Left ventricle myocardium inferior (tissue), 1 donor: ENCODE data around the gene PRELP. TPM values are rescaled to one million over a fixed set of nuclear protein-coding genes. Genes with fewer than 3 reads are reported as not detected.

ENCODE experiments used
- DNase-seq: peaks from one replicate; pipeline ENCODE4 v3.0.0-alpha.2; 2020
- H3K27ac ChIP-seq: fragments of 200-600 bp; replicated peaks from 2 replicates; pipeline ENCODE4 v1.8.0; 2021
- H3K27me3 ChIP-seq: fragments of 200-600 bp; 2 replicates; pipeline ENCODE4 v1.8.0; 2021; ENCODE audit warnings: low read depth
- H3K36me3 ChIP-seq: fragments of 200-600 bp; 2 replicates; pipeline ENCODE4 v1.8.0; 2021
- H3K4me1 ChIP-seq: fragments of 200-600 bp; 2 replicates; pipeline ENCODE4 v1.8.0; 2021
- H3K4me3 ChIP-seq: fragments of 200-600 bp; 2 replicates; pipeline ENCODE4 v1.8.0; 2021; ENCODE audit warnings: mild to moderate bottlenecking, moderate library complexity
- H3K9me3 ChIP-seq: fragments of 200-600 bp; replicated peaks from 2 replicates; pipeline ENCODE4 v1.8.0; 2021
- intact Hi-C: fragments of 100-400 bp; cut with micrococcal nuclease; formaldehyde crosslinking; loops from one replicate; pipeline ENCODE4 v1.11.0; 2022
- total RNA-seq: library from RNA; stranded (reverse); fragmentation: NEBNext Ultra II Directional; extraction: Animal tissue kit (Norgen Biotek cat#: 25700); gene quantifications from one replicate; pipeline ENCODE4 v1.2.1, GENCODE V29; 2021
- TF ChIP-seq, protein P1 (sequence below): fragments of 200-600 bp; IDR thresholded peaks from 2 replicates; pipeline ENCODE4 v1.8.0; 2021; ENCODE audit warnings: antibody characterized with exemption, mild to moderate bottlenecking, borderline replicate concordance
- donor health status: DM: no; HTN: yes; CAD: no; lungs with severe emphysema.

The PRELP gene
- total RNA-seq, 1 donor from 2014 or later, result 22.5 TPM

GRCh38 chr1:203511513-203511912 is 35.9 kb downstream of the PRELP start:
- H3K27me3 ChIP-seq, result no peaks in the 10 kb centered on the region
- no peaks in the 10 kb centered on the region for H3K9me3 ChIP-seq
- intact Hi-C loops, result no loop called here
- no peak overlapping the region for H3K4me3 ChIP-seq
- TF ChIP-seq, protein P1, sequence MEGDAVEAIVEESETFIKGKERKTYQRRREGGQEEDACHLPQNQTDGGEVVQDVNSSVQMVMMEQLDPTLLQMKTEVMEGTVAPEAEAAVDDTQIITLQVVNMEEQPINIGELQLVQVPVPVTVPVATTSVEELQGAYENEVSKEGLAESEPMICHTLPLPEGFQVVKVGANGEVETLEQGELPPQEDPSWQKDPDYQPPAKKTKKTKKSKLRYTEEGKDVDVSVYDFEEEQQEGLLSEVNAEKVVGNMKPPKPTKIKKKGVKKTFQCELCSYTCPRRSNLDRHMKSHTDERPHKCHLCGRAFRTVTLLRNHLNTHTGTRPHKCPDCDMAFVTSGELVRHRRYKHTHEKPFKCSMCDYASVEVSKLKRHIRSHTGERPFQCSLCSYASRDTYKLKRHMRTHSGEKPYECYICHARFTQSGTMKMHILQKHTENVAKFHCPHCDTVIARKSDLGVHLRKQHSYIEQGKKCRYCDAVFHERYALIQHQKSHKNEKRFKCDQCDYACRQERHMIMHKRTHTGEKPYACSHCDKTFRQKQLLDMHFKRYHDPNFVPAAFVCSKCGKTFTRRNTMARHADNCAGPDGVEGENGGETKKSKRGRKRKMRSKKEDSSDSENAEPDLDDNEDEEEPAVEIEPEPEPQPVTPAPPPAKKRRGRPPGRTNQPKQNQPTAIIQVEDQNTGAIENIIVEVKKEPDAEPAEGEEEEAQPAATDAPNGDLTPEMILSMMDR, result no peak
- no peaks in the 10 kb centered on the region for H3K36me3 ChIP-seq
- DNase-seq, result no peak
- peaks cover 79% of the 10 kb centered on the region for H3K4me1 ChIP-seq
- H3K27ac ChIP-seq, result peak overlapping the region; percentile 87

DNA sequence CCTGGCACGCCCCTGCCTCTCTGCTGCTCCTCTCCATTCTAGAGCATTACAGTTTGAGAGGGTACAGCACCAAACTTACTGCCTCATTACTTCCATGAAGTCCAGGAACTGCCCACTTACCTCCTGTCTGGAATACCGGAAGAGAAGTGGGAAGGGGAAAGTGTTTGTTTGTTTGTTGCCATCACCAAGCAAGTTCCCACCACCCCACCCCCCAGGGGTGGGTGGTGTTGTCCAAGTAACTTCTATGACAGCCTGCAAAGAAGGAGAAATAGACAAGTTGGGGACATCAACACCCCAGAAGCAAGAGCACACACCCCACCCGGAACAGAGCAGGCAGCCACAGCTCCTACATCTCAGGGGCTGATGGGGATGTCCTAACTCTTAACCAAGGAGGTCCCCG is 36.3 kb downstream of the PRELP start:
- intact Hi-C loops, result no loop called here
- Histone ChIP-seq H3K9me3 (no peaks in the 10 kb centered on the region), H3K4me3 (no peak overlapping the region), H3K27ac (peak overlapping the region; percentile 87), H3K4me1 (peaks cover 74% of the 10 kb centered on the region), H3K36me3 (no peaks in the 10 kb centered on the region), H3K27me3 (no peaks in the 10 kb centered on the region)
- TF ChIP-seq, protein P1, result no peak
- DNase-seq, result no peak

DNA sequence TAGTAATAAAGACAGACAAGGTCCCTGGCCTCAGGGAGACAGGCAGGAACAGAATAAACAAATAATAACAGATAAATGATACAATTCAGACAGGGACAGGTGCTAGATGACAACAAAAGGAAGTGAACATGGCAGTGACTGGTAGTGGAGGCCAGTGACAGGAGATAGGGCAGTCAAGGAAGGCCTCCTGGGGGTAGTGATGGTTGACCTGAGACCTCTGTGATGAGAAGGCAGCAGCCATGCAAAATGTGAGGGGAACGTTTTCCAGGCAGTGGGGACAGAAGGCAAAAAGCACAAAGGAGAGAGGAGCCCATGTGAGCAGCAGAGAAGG is 36.9 kb downstream of the PRELP start:
- no peaks in the 10 kb centered on the region for H3K9me3 ChIP-seq
- peak overlapping the region; percentile 87 for H3K27ac ChIP-seq
- peaks cover 69% of the 10 kb centered on the region for H3K4me1 ChIP-seq
- H3K27me3 ChIP-seq, result no peaks in the 10 kb centered on the region
- H3K4me3 ChIP-seq, result no peak overlapping the region
- no peak for DNase-seq
- TF ChIP-seq, protein P1, result no peak
- intact Hi-C loops, result no loop called here
- H3K36me3 ChIP-seq, result no peaks in the 10 kb centered on the region

- TF ChIP-seq, protein P1, result no peak
- intact Hi-C loops, result no loop called here
- Histone ChIP-seq H3K4me1 (peaks cover 64% of the 10 kb centered on the region), H3K4me3 (no peak overlapping the region), H3K27ac (peak overlapping the region; percentile 87), H3K9me3 (no peaks in the 10 kb centered on the region), H3K27me3 (no peaks in the 10 kb centered on the region), H3K36me3 (no peaks in the 10 kb centered on the region)
- DNase-seq, result no peak
Measured at GRCh38 chr1:203512848-203513584, 37.4 kb downstream of the PRELP start.

GRCh38 chr1:203513585-203514031 is 38.0 kb downstream of the PRELP start:
- TF ChIP-seq, protein P1, result no peak
- H3K36me3 ChIP-seq, result no peaks in the 10 kb centered on the region
- no peaks in the 10 kb centered on the region for H3K9me3 ChIP-seq
- no peak for DNase-seq
- no peaks in the 10 kb centered on the region for H3K27me3 ChIP-seq
- intact Hi-C loops, result no loop called here
- no peak overlapping the region for H3K4me3 ChIP-seq
- H3K27ac ChIP-seq, result peak overlapping the region; percentile 87
- H3K4me1 ChIP-seq, result peaks cover 58% of the 10 kb centered on the region
